GM19324 (cell line): ENCODE results near the gene LAMB2.

Source experiments
- ATAC-seq: cut with Tn5 transposase; IDR thresholded peaks from one replicate; pipeline ENCODE4 v1.9.1; 2021; ENCODE audit warnings: mild to moderate bottlenecking, moderate library complexity; ENCODE audit not compliant: unreplicated experiment, low FRiP score

LAMB2 gene

DNA sequence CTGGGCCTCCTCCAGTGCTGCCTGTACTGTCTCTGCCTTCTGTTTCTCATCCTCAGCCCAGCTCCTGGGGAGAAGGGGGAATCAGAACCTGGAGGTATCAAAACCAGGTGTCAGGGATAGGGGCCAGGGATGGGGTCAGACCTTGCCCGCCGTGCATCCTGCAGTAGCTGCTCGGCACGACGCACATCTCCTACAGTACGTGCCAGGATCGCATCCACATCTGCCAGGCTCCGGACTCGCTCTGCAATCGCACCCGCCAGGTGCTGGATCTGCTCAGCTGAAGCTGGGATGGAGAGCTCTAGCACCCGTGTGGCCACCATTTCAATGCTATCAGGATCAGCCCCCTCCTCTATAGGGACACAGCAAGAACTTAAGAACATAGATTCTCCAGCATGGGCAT lies 10.8 kb downstream of the LAMB2 start:
- no peak for ATAC-seq

DNA sequence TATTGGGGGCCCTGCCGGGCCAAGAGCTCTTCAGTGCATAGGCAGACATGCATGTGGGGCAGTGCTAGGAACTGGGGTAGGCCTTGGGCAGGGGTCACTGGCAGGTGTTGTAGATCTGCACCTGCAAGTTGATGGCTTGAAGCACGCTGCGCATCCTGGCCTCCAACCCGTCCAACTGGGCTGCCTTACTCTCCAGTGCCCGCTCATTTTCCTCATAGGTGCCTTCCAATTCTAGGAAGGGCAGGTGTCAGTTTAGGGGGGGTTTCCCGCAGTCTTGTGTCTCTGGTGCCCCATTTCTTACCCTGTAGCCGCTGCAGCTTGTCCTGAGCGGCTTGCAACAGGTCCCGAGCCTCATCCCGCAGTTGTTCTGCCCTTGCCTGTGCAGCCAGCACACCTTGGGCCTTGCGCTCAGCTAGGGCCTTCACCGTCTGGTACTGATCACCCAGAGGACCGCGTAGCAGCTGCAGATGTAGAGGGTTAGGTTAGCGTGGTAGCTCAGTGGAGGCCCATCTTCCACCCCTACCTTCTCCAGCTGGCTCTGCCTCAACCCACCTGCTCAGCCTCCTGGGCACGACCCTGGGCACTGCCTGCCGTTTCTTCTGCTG lies 11.6 kb downstream of the LAMB2 start:
- no peak for ATAC-seq

DNA sequence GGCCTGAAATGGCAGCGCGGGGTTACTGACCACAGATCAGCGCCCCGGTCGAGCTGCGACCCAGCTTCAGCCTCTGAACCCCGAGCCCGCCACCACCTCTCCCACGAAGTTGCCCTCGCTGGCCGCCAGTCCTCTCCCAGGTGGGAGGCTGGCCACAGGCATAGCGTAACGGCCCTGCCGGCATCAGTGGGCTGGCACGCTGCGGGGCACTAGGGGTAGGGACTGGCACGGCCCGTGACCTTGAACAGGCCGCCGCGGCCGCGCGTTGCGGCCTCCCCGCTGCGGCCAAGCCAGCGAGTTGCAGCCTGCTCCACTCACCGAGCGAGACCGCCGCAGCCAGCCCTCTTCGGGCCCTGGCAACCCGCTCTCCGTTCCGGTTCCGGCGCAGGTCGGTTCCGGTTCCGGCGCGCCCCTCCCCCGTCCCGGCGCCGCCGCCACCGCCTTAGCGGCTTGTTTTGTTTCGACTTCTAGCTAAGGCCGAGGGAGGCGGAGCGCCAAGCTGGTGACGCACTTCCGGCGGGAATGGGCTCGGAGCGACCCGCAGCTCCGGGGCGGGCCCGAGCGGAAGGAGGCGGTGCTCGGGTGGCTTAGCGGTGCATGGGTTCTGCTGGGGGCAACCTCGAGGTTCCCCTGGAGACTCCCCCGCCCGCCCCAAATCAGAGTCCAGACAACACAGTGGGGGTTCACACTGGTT lies 12.3 kb downstream of the LAMB2 start, which contains the start of gene USP19:
USP19 (minus strand) TSS at position 386 of the 694 bp plus-strand sequence. CDS start 1,678 bp downstream, outside the sequence.
- peak; percentile 84 for ATAC-seq

DNA sequence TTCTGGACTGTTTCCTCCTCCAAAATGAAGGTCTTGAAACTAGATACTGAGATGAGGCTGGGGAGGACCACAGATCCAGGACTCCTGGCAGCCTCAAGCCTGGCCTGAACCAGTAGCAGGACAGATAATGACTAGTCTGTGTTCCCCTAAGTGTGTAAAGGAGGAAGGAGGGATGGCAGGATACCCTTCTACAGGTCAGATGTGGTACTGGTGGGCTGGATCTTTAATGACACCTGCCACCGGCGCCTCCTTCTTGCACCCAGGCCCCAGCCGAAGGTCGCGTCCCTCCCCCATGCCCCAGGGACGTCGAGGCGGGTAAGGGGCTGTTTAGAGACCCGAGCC lies 12.8 kb downstream of the LAMB2 start:
- no peak for ATAC-seq

DNA sequence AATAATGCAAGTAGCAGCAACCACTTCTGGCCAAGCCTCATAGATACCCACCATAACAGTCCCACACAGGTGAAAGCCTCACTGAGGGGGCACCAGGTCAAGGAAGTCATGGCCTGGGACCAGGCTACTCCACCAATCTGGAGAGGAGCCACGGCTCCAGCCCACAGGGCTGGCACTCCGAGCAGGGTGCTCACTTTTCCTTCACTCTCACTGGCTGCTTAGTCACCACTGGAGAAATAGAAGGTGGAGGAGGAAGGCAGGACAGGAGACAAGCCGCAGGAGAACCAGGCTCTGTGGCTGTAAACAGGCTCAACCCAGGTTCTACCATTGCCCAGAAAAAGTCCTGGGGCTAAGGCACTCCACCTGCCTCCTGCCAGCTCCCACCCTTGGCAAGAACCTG lies 13.4 kb downstream of the LAMB2 start:
- no peak for ATAC-seq

DNA sequence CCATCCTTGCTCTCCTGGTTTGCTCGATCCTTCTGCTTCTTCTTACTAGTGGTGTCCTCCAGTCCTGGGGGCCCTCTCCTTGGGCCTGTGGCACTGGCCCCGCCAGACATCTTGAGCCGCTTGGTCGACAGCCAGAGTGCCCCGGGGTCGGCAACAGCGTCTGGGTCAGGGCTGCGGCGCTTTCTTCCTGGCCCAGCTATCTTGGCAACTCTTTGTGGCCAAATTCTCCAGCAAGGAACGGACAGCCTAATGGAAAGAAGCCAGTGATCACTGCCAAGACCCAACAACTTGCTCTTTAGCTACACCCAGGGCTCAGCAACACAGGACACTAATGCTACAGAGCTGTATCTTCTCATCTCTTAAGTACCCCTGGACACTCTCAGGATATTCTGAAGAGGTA lies 13.8 kb downstream of the LAMB2 start:
- ATAC-seq = no peak

DNA sequence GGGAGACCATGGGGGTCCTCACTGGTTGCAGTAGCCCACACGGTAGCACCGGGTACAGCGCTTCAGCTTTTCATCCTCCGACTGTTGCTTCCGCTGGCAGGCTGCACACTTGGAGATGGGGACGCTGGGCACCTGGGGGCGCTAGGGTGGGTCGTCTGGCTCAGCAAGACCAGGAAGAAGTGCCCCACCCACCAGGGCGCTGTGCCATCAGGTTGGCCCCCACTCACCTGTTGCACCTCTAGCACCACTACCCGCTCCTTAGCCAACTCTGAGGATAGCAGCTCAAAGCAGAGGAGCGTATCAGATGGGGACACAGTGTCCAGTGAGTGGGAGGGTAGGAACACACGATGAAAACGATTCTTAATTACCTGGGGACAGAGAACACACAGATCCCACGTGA lies 20.6 kb downstream of the LAMB2 start:
- no peak for ATAC-seq

DNA sequence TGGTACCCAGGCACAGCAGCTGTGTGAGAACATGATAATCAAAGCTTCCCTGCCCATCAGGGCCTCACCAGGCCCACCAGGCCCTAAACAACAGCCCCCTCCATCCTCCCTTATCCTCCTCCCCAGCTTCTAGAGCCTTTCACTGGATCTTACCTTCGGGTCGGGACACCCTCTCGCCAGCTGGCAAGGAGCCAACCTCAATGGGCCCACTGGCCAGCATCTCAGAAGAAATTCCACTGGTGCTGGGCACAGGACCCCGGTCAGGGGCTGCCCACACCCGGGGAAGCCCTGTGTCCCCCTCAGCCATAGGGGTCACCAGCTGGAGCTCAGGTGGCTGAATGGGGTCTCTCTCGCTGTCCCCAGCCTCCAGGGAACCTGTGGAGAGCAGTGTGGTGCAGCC lies 21.5 kb downstream of the LAMB2 start:
- ATAC-seq = no peak

DNA sequence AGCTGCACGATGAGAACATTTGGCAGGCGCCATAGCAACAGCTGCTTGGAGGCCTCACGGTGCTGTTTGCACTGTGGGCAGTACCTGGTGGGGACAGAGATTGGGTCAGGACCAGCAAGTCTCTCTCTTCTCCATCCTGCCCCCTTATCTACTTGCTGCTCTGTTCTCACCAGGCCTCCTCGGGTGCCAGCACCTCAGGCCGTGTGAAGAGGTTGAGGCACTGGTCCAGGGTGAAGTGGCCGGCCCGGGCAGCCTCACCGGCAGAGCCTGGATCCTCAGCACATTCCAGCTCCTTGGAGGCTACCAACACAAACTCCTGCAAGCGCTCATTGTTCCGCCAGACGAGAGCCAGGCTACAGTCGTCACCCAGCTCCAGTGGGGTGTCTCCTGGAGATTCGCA lies 22.1 kb downstream of the LAMB2 start:
- no peak for ATAC-seq

DNA sequence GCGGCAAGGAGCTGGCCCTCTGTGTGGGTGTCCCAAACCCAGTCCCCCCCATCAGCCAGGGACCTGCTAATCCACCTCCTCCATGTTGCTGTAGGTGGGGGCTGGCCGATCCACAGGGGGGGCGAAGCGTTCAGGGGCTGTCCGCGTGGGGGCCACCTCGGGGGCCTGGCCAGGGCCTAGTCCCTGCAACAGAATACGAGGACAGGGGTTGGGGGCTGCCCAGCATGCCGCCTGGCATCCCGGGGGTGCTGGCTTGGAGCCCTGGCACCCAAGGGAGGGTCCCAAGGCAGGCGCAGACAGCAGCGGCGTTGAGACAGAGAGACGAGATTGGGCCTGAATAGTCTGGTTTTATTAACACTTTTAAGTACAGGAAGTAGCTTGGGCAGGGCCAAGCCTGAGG lies 24.5 kb downstream of the LAMB2 start:
- ATAC-seq = no peak

DNA sequence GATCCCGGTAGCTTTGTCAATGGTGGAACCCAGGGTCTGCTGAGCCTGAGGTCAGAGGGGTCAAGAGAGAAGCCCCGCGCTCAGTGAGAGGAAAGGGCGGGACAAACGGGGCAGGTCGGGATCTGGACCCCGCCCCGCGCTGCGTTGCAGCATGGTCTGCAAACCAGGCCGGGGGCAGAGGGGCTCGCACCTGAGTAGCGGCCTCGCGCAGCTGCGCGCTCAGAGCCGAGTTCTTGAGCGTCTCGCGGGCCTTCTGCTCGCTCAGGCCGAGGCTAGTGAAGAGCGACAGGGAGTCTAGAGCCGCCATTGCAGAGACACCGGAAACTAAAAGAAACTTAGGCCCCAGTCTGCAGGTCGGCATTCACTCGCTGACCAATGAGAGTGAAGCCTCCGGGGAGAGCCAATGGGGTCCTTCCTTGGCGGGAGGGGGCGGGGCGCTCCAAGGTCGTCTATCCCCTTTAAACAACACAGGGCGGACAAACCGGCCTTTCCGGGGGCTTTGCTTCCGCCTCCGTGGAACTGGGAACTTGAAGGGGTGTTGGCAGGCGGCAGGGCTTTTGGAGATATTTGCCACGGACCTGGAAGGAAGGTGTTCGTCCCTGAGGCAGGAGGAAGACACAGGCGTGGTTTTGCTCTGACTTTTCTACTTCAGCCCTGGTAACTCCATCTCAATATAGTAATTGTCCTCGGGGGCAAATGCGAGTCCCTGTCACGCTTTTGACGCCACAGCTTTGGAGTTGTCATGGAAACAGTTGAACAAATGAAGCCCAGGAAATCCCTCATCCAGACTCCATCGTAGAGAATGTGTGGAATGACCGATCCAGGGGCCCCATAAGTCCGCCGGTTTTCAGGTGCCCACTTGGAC lies 28.2 kb downstream of the LAMB2 start, which contains the start of gene QARS1:
QARS1 (minus strand) TSS at position 331 of the 865 bp plus-strand sequence; CDS start at position 307, 24 bp downstream.
- ATAC-seq = peak; percentile 81

DNA sequence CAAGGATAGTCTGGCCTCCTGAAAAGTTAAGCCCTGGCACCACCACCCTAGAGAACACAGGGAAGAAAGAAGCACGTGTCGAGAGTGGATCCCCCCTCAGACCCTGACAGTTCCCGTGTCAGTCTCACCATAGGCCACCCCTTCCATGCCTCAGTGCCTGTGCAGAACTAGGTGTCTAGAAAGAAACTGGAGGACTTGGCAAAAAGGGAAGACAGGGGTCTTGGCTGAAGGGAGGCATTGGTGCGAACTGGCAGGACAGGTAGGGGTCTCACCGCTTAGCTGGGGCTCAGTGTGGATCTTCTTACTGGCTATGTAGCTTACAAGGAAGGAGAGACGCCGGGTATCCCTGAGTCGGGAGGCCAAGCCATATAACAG lies 28.8 kb downstream of the LAMB2 start:
- no peak for ATAC-seq

DNA sequence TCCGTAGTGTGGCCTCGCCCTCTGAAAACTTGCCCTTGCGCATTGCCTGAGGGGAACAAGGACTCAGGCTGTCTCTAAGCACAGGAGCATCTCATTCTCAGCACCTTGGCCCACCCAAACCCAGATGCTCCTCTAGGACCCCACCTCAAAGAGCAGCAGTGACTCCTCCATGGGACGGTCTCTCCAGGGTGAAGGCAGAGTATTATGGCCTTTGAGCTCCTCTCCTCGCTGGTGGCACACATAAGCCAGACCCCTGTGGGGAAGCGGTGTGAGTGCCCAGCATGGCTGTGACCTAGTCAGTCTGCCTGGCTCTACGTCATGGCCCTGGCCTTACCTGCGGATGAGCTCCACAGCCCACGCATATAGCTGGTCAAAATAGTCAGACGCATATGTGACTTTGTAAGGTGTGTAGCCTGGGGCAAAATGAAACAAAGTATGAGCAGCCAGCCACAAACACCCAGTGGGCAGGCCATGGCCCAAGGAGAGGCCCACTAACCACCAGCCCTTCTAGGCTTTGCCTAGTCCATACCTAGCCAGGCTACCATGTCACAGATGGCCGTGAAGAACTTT lies 32.7 kb downstream of the LAMB2 start:
- no peak for ATAC-seq

DNA sequence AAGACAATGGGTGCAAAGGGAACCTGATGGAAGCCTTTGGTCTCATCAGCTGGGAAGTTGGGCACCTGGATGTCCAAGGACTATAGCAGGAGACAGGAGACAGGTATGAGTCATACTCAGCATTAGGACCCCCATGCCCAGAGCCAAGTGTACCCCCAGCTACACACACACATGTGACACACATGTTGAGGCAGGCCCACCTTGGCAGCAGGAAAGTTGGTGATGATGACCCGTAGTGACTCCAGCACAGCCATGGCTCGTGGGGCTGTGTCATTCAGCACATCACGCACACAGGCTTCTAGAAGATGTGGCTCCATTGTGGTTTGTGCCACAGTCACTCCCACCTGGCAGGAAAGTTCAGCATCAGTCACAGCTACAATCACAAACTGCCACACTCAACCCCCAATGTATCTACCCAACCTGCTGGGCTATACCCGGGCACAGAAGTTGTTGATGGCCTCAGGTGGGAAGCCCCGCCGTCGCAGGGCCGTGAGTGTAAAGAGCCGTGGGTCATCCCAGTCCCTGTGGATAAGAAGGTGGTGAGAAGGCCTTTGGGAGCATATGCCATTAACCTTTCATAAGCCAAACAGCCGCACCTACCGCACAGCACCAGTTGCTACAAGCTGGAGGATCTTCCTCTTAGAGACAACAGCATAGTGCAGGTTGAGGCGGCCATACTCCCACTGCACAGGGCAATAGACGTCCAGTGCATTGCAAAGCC lies 33.8 kb downstream of the LAMB2 start:
- no peak for ATAC-seq

DNA sequence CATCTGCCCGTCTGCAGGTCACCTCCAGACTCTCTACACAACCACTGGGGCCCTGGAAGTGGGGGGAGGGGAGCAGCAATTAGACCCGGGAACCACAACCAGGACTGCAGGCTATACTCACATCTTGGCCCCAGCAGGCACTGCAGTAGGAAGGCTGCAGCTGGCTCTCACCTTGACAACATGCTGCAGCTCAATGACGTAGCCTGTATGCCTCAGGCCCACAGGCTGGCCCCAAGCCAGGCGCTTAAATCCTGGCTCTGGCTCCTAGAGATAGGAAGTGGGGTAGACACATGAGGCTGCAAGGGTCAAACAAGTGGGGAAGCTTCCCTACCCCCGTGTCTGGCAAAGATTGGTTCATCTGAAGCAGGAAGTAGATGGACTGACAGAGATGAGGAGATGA lies 34.4 kb downstream of the LAMB2 start:
- no peak for ATAC-seq

DNA sequence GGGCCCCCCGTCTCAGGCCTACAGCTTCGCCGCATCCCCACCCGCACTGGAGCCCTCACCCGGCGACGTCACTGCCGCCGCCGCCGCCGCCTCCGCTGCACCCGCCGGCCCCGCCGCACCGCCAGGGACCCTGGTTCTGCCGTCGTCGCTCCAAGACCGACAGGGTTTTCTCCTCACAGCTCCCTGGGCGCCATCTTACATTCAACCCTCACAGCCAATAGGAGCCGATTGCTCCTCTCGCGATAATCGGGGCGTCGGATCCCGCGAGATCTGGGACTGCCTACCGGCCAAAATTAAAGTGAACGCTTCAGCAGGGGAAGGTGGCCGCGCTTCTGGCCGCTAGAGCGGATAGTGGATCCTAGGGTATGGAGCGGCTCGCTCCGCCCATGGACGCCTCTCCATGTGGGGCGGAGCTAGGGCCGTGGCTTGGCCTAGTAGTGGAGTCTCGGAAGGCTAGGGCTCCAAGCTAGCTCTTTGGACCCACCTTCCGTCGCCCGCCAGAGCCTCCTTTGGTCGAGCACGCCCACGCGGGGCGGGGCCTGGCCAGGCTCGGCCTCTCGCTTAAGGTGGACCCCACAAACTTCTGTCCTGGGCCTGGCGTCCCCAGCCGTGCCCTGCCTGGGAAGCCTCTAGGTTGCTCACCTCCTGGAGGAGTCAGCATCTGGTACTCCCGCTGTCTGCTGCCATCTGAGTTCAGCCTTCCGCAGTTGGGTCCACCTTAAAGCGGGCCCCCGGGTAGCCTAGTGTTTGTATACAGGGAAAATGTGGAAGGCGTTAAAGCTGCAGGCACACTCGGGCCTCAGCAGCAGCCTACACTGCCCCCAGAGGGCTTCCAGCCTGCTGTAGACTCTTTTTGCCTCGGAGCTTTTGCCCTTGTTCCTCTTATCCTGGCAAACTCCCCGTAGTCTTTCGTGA lies 38.7 kb downstream of the LAMB2 start, which contains the start of gene QRICH1:
QRICH1 (minus strand) TSS at position 219 of the 915 bp plus-strand sequence. CDS start 17,054 bp downstream, outside the sequence.
- ATAC-seq = peak; percentile 83

DNA sequence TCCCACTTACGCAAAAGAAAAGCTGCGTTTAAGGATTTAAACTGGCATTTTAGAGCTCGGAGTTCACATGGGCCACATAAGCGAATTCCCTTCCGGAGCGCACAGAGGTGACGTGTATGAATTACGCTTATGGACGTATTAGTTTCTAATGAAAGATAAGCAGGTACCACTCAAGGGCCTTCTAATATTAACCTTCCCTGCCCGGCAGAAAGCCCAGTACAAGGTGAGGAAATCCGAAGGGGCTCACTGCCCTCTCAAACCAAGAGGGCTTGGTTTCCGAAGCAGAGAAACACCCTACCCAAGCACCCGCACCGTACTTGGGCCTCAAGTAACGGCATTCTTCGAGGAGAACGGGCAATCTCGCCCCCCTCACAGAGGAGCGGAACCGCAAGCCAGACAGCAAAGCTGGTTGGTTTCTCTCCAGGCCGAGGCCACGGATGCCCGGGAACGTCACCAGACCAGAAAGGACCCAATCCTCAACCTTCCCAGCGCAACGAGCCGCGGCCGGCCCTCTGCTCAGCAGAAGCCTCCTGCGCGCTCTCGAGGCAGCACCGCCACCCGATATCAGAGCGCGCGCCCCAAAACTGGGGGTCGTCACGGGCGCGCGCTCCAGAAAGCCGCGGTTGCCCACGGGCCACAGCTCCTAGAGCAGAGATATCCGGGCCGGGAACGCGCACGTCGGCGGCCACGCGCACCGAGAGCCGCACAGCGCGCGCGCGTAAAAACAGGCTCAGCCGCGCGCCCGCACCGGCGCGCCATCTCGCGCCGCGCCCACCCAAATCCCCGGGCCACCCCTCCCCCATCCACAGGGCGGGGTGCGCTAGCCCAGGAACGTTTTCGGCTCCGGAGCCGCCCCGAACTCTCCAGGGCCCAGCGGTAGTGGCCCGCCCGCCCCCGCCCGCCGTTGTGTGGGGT lies 39.7 kb downstream of the LAMB2 start:
- peak; percentile 46 for ATAC-seq

DNA sequence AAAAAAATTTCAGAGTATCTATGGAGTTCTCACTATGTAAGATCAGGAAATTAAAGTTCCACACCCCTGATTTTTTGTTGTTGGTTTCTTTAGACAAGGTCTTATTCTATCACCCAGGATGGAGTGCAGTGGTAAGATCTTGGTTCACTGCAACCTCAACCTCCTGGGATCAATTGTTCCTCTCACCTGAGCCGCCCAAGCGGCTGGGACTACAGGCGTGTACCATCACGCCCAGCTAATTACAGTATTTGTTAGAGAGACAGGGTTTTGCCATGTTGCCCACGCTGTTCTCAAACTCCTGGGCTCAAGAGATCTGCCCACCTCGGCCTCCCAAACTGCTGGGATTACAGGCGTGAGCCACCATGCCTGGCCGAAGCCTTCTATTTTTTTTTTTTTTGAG lies 51.4 kb downstream of the LAMB2 start:
- no peak for ATAC-seq
